Prostate gland (tissue), 2 donors: ENCODE data around the gene STYXL2. TPM values are rescaled to one million over a fixed set of nuclear protein-coding genes. Genes with fewer than 3 reads are reported as not detected.

Source experiments
- DNase-seq: peaks from one replicate; pipeline ENCODE4 v3.0.0-alpha.2; 2019; ENCODE audit warnings: low spot score
- H3K27ac ChIP-seq, 2 donors: fragments of 200-600 bp; sonication (generic); 2 replicates each; pipeline ENCODE4 v1.5.1; 2017 to 2019
- H3K27me3 ChIP-seq: fragments of 200-600 bp; sonication (generic); replicated peaks from 2 replicates; pipeline ENCODE4 v1.5.1; 2019; ENCODE audit not compliant: insufficient read depth
- H3K36me3 ChIP-seq, 2 donors: fragments of 200-600 bp; sonication (generic); 1 replicate in 1 of 2; 2 replicates in 1 of 2; pipeline versions ENCODE4 v1.5.1 to v1.8.1; 2017 to 2019
- H3K4me1 ChIP-seq: fragments of 200-600 bp; sonication (generic); replicated peaks from 2 replicates; pipeline ENCODE4 v1.5.1; 2019
- H3K4me3 ChIP-seq, 2 donors: fragments of 200-600 bp; sonication (generic); 2 replicates each; pipeline ENCODE4 v1.5.1; 2017 to 2019
- H3K9me3 ChIP-seq: fragments of 200-600 bp; sonication (generic); 2 replicates; pipeline ENCODE4 v1.5.1; 2017
- CTCF ChIP-seq, 4 experiments: fragments of 200-600 bp in 2 of 4; fragments of 450-650 bp in 2 of 4; sonication (generic) in 2 of 4; IDR thresholded peaks; 1 replicate in 3 of 4; 2 replicates in 1 of 4; pipeline ENCODE4 v1.5.1; 2016 to 2019; ENCODE audit warnings: antibody characterized with exemption in 4 of 4, mild to moderate bottlenecking in 2 of 4, moderate library complexity in 2 of 4
- POLR2A ChIP-seq: fragments of 450-650 bp; IDR thresholded peaks from one replicate; pipeline ENCODE4 v1.6.1; 2016; ENCODE audit warnings: antibody characterized with exemption, mild to moderate bottlenecking
- POLR2AphosphoS5 ChIP-seq: sonication (generic); formaldehyde crosslinking; IDR thresholded peaks from one replicate; pipeline ENCODE4 v1.6.1; 2017; ENCODE audit warnings: antibody characterized with exemption
- WGBS: methylation state at CpG from one replicate; pipeline ENCODE4 v1.1.5; 2018; 5-methylcytosine and 5-hydroxymethylcytosine counted together
- intact Hi-C: fragments of 100-400 bp; cut with DNase I; formaldehyde crosslinking; loops from one replicate; pipeline ENCODE4 v1.14.2; 2022
- total RNA-seq, 2 donors: library from RNA; depleted of rRNA; stranded (reverse); fragments of >200 nt; gene quantifications; one replicate each; pipeline ENCODE4 v1.1.0, GENCODE V29; 2016

The STYXL2 gene
- total RNA-seq, 2 donors from 2014 or later = 0.34 to 1.5 TPM

DNA sequence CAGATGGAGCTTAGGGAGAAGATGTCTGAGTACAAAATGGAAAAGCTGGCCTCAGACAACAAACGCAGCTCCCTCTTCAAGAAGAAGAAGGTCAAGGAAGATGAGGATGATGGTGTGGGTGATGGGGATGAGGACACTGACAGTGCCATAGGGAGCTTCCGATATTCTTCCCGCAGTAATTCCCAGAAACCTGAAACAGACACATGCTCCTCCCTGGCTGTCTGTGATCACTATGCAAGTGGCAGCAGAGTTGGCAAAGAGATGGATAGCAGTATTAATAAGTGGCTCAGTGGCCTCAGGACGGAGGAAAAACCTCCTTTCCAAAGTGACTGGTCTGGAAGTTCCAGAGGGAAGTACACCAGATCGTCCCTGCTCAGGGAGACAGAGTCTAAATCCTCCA, 33.8 kb downstream of the STYXL2 start:
- Histone ChIP-seq H3K9me3 (no peaks in the 10 kb centered on the region), H3K4me1 (no peaks in the 10 kb centered on the region), H3K36me3 (no peaks in the 10 kb centered on the region), H3K4me3 (no peak overlapping the region), H3K27ac (no peak overlapping the region), H3K27me3 (no peaks in the 10 kb centered on the region)
- intact Hi-C loops = no loop called here
- no peak for DNase-seq
- 86% methylated on average over 5 of the region's 5 CpGs for WGBS
- TF ChIP-seq CTCF (IDR thresholded peaks at IDR 0.05) (no peak), POLR2AphosphoS5 (no peak)

DNA sequence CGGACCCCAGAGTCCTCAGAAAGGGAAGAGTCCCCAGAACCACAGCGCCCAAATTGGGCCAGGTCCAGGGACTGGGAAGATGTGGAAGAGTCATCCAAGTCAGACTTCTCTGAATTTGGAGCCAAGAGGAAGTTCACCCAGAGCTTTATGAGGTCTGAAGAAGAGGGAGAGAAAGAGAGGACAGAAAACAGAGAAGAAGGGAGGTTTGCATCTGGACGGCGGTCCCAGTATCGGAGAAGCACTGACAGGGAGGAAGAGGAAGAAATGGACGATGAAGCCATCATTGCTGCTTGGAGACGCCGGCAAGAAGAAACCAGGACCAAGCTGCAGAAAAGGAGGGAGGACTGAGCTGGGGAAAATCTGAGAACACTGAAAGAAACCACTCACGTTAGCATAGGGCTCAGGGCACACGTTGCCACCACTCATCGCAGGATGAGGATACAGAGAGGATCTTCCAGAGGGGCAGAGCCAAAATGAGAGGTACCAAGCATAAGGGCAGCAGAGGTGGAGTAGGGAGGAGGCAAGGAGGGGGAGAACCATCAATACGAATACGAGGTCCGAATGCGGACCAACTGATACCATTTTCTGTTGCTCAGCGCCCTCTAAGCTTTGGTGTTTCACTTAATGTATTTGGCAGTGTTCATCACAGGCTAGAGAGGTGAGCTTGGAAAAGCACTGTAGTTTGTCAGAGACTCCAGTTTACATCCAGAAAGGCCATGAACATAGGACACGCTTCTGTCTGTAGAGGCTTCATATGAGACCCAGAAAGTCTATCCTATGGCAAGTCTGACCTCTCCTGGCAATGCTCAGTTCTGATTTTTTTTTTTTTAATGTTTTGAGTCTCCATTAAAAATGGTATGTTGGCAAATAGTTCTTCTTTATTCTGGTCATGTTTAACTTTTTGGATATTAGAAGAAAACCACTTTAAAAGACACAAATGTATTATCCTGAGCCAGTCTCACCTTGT, 34.7 kb downstream of the STYXL2 start:
- no peaks in the 10 kb centered on the region for H3K27me3 ChIP-seq
- H3K27ac ChIP-seq = no peak overlapping the region
- DNase-seq = no peak
- H3K4me3 ChIP-seq = no peak overlapping the region
- WGBS = 85% methylated on average over 17 of the region's 17 CpGs
- TF ChIP-seq POLR2AphosphoS5 (no peak), POLR2A (no peak), CTCF (IDR thresholded peaks at IDR 0.05) (no peak)
- intact Hi-C loops = no loop called here
- no peaks in the 10 kb centered on the region for H3K9me3 ChIP-seq
- no peaks in the 10 kb centered on the region for H3K4me1 ChIP-seq
- H3K36me3 ChIP-seq = no peaks in the 10 kb centered on the region

DNA sequence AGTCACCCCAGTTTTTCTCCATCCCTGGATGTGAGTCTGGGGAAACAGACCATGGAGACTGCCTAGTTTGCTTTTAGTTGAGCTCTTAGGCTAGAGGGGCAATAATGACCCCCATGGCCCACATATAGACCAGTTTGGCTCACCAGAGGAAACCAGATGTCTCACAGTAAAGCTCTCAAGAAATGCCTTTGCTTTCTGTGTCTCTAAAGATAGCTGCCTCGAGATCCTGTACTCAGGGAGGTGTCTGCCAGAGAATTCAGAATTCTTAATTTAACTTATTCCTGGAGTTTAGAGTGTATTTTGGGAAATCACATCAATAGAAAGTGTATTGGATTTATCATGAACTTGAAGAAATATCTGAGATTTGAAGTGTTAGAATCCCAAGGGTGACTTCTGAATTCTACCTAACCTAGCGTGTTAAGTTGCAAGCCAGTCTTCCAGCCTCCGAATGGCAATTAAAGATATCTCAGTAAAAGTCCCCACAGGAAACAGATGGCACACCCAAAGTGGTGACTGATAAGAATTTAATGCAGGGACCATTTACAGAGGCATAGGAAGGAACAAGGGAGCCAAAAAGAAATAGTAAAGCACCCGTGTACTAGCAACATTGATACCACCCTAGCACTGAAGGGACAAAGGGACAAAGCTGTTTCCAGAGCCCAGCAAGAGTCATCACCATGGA, 37.1 kb downstream of the STYXL2 start:
- no peaks in the 10 kb centered on the region for H3K27me3 ChIP-seq
- H3K9me3 ChIP-seq = no peaks in the 10 kb centered on the region
- H3K4me1 ChIP-seq = no peaks in the 10 kb centered on the region
- 84% methylated on average over 4 of the region's 4 CpGs for WGBS
- intact Hi-C loops = no loop called here
- TF ChIP-seq POLR2AphosphoS5 (no peak), CTCF (IDR thresholded peaks at IDR 0.05) (no peak), POLR2A (no peak)
- H3K36me3 ChIP-seq = no peaks in the 10 kb centered on the region
- no peak for DNase-seq
- no peak overlapping the region for H3K27ac ChIP-seq
- no peak overlapping the region for H3K4me3 ChIP-seq

DNA sequence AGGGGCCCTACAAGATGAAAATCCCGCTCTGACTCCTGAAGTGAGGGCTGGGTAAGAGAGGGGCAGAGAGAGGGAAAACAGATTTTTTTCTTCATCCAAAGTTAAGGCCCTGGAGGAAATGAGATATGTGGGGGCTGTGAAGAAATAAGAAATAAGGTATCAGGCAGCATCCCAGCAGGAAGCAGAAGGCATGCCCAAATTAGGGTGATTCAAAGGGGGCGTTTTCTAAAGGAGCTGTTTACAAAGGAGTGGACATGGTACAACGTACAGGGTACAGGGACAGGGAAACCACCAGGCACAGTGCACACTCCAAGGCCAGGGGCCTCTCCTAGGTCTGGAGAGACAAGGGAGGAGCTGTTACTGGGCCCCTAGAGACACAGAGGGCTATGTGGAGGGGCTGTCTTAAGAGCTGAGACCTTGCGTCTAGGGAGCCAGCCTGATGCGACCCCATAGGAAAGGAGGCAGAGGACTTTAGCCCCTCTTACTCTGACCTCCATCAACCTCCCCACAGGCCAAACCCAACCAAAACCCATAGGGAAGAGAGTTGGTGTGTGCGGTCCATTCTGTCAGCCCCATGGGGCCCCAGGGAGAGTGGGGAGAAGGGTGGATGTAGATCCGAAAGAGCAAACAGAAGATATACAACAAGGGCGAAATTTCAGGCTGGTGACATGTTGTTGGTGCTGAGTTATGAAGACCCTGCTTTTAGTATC, 38.6 kb downstream of the STYXL2 start:
- H3K27ac ChIP-seq = no peak overlapping the region
- TF ChIP-seq CTCF (IDR thresholded peaks at IDR 0.05) (no peak), POLR2AphosphoS5 (no peak), POLR2A (no peak)
- no peak overlapping the region for H3K4me3 ChIP-seq
- intact Hi-C loops = no loop called here
- H3K27me3 ChIP-seq = no peaks in the 10 kb centered on the region
- DNase-seq = no peak
- 88% methylated on average over 8 of the region's 8 CpGs for WGBS
- H3K9me3 ChIP-seq = no peaks in the 10 kb centered on the region
- H3K4me1 ChIP-seq = no peaks in the 10 kb centered on the region
- H3K36me3 ChIP-seq = no peaks in the 10 kb centered on the region
